Measurements from ENCODE around the gene IL7R.
"Not testable (repeated sequence)": the region's sequence is repeated elsewhere in the genome, so short reads cannot be mapped to it uniquely, and the experiment has no call there.

IL7R gene

GRCh38 chr5:35842856-35843255 lies 13.8 kb upstream of the IL7R start:
- no peak for DNase-seq

GRCh38 chr5:35845508-35845907 lies 11.2 kb upstream of the IL7R start:
- not testable (repeated sequence) for DNase-seq

- no peak for DNase-seq
Measured at GRCh38 chr5:35847491-35847890, 9.2 kb upstream of the IL7R start.

- no peak for DNase-seq
Measured at GRCh38 chr5:35847961-35848360, 8.7 kb upstream of the IL7R start.

DNA sequence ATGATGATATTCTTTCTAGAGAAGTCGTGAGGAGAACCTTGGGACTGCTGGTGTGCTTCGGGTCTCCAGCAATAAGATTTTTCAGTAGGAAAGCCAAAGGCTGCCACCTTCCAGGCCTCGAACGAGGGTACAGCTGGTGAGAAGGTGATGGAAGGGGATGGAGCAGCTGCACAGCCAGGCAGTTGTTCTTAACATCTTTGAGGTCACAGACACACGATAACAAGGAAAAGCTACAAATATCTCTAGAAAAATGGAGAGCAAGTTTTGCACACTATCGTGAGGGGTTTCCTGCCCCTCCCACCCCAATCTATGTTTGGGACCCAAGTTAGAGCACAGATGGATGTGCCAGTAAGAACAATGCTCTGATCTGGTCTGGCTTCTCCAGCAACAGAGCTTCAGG lies 6.8 kb upstream of the IL7R start:
- DNase-seq = no peak

DNA sequence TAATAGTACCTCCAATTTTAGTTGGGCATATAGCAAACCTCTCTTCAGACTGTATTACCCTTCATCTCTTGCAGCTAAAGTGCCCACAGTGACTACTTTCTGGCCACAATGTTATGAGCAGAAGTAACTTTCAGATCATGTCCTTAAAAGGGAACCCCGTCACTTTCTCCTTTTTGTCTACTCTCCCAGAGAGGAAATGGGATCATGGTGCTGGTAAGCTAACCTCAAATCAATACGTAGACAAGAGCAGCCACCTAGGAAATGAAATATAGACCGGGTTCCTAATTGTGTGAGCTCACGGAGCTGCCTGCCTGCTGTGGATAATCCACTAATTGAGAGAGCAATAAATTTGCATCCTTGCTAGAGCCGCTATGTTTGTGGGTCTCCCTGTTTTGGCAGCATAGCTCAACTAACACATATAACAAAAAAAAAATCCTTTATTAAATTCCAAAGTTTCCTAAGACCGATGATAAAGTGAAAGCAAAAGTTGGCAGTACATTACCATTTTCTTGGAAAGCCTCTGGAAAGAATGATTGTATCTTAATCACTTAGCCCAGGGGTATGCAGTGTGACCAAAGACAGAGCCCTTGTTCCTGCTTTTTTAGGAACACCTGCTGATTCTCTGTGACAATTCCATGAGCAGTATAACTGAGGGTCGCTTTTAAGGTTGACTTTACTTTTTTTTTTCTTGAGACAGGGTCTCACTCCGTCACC lies 5.6 kb upstream of the IL7R start:
- DNase-seq = no peak

DNA sequence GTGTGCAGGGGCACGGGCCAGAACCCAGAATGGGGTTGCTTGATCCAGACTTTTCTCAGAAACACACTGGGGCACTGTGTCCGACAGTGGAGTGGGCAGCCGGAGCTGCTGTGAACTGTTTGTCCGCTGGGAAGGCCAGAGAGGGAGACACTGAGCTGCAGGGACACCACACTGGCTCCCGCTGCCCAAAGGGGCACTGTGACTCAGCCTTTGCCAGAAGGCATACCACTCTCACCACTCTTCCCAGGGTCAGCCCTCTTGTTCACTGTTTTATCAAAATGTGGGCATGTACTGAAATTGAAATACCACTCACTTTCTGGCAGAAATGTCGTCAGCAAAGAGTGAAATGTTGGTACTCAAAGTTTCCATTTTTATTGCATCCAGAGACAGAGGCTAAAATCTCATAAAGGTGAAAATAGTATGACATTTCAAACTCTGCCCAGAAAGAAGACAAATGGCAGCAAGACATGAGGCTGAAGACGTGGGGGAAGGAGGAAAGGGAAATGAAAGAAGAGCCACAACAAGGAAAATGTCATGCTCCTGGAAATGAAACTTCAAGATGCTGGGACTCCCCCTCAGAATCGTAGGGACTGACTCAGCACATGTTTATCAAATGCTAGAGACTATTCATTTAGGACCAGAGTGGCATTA lies 4.5 kb upstream of the IL7R start:
- peak; percentile 44 to 50 for DNase-seq

DNA sequence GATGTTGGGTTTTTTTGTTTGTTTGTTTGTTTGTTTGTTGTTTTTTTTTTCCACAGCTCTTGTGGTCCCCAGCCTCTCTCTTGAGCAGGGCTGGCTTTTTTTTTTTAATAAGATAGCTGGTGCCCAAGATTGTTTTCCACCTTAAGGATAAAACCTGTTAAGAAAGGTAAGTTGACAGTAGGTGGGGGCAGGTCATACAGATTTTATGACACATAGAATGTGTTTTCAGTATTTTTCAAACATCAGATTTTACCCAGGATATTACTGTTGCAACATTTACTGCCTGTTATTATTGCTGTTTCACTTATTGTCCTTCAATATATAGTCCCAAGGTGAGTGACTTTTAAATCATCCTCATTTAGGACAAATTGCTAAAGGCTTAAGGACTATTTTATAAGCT lies 3.9 kb upstream of the IL7R start:
- DNase-seq = no peak

DNA sequence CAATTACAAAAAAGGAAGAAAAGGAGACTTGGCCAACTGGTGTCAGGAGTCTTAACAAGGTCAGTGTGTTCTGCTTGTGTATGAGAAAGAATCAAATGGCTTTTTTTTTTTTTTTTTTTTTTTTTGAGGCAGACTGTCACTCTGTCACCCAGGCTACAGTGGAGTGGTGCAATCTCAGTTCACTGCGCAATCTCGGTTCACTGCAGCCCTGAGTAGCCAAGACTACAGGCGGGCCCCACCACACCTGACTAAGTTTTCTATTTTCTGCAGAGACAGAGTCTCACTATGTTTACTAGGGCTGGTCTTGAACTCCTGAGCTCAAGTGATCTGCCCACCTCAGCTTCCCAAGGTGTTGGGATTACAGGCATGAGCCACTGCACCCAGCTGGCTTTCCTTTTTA lies 3.1 kb upstream of the IL7R start:
- DNase-seq = peak; percentile 56 to 61

GRCh38 chr5:35854248-35854647 lies 2.4 kb upstream of the IL7R start:
- peak; percentile 66 to 69 for DNase-seq

DNA sequence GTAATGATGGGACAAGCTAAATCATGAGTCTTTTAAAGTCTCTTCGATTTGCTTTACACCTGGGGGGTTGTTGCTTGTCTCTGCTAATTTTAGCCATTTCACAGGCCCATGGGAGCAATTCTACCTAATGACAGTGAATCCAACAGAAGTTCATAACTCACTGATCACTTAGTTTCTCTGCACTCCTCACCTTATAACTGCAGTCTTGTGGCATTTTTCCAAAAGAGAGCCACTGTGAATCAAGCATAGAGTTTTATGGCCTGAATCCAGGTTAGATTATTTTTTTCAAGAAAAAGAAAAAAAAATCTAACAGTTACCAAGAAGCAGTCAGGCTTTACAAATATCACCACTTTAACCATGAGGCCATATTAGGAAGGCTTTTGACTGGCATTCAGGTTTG lies 1.5 kb upstream of the IL7R start:
- no peak for DNase-seq

DNA sequence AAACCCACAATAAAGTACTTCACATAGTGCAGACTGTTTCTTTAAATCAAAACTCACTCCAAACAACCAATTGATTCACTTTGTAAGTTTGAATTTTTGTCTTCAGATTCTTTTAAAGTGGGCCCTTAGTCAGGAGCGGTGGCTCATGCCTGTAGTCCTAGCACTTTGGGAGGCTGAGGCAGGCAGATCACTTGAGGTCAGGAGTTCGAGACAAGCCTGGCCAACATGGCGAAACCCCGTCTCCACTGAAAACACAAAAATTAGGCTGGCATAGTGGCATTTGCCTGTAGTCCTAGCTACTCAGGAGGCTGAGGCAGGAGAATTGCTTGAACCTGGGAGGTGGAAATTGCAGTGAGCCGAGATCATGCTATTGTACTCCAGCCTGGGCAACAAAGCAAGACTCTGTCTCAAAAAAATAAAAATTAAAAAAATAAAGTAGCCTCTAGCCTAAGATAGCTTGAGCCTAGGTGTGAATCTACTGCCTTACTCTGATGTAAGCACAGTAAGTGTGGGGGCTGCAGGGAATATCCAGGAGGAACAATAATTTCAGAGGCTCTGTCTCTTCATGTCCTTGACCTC lies 416 bp upstream of the IL7R start:
- not testable (repeated sequence) for DNase-seq

- DNase-seq = no peak
Measured at GRCh38 chr5:35857606-35858205, 1.0 kb downstream of the IL7R start.

- DNase-seq = no peak
Measured at GRCh38 chr5:35859101-35859661, 2.5 kb downstream of the IL7R start.

GRCh38 chr5:35860686-35861085 lies 4.0 kb downstream of the IL7R start:
- DNase-seq = no peak

- no peak for DNase-seq
Measured at GRCh38 chr5:35861718-35862117, 5.0 kb downstream of the IL7R start.

DNA sequence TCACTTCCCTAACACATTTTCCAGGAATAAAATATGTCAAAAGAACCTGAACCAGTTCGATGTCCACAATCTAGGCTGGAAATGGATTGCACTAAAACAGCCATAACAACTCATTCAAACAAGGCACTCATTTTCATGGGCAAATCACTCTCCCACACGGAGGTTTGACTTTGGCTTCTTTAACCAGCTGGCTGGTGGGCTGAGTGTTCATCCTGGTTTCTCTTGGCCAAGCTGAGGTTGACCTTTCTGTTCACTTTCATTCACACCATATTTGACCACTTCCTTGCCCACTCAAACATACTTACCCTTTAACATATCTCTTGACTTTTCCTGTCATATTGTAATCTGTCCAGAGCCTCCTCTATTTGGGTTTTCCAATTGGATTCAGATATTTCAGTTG lies 5.4 kb downstream of the IL7R start:
- DNase-seq = no peak

- no peak for DNase-seq
Measured at GRCh38 chr5:35863159-35863558, 6.5 kb downstream of the IL7R start.

- no peak for DNase-seq
Measured at GRCh38 chr5:35867998-35868397, 11.3 kb downstream of the IL7R start.

GRCh38 chr5:35869685-35870277 lies 13.1 kb downstream of the IL7R start:
- DNase-seq = no peak

DNA sequence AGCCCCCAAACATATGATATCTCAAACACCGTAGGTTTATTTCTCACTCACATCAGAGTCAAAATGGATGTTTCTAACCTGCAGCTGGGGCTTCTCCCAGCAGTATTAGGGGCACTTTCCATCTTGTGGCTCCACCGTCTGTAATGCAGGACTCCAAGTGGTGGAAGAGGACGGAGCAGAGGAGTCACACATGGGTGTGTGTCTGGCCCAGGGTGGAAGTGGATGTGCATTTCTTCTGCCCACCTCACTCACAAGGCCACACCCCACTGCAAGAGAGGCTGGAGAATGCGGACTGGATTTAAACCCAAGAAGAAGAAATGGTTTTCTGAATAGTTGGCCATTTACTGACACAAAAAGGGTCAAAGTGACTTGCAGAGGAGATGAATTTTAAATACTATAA lies 13.9 kb downstream of the IL7R start:
- DNase-seq = no peak

- no peak for DNase-seq
Measured at GRCh38 chr5:35876454-35876853, 19.8 kb downstream of the IL7R start.

GRCh38 chr5:35876922-35877321 lies 20.2 kb downstream of the IL7R start:
- no peak for DNase-seq
